HG03460 (cell line): ENCODE results near the gene ZBTB37.
"Not testable (repeated sequence)": the region's sequence is repeated elsewhere in the genome, so short reads cannot be mapped to it uniquely, and the experiment has no call there.

Source experiments
- ATAC-seq: cut with Tn5 transposase; IDR thresholded peaks from one replicate; pipeline ENCODE4 v1.9.1; 2021; ENCODE audit not compliant: unreplicated experiment

ZBTB37 gene

DNA sequence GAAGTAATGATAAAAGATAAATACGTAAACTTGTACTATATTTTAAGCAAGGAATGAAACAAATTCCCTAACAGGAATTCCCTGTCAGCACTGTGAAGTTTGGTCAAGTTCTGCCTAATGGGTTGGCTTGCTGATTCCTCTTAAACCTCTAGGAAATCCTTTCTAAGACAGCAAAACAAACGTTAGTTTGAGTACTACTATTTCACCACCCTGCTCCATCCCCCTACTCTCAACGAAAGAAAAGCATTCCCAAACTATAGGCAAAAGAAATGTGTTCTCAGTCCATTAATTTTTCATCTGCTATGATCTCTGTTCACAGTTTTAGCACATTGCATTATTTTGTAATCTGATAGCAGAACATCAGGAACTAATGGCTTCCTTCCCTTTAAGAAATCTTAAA lies 32.8 kb downstream of the ZBTB37 start:
- no peak for ATAC-seq

DNA sequence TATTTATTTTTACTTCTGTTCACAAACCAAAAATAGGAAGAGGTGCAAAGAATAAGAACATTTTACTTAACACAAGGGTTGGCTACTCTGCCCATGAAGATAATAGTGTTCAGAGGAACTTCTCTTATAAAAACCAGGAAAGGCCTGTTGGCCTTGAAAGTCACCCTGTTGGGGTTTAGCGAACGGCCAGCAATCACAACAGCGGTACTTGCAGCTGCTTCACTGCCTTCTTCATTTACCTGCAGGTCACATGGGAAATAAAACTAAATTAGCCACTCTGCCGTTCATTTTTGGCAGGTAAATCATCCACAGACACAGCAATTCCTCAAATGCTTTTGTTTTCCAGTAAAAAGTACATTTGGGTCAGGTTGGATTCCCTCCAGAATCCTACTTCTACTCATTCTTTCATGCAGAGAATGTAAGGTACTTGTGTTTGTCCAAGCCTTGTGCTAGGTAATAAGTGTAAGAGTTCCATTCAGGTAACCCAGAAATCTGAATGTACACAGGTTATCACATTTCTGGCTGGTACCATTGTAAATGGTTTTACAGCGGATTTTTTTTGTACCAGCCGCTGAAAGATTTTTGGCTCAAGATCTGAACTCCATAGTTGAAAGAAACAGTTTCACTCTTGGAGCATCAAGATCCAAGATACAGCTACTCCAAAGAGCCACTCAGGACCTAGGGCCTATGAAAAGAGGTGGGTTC lies 35.8 kb downstream of the ZBTB37 start:
- no peak for ATAC-seq

- ATAC-seq: no peak
These were observed 44.9 kb downstream of the ZBTB37 start for GRCh38 chr1:173913111-173913510.

DNA sequence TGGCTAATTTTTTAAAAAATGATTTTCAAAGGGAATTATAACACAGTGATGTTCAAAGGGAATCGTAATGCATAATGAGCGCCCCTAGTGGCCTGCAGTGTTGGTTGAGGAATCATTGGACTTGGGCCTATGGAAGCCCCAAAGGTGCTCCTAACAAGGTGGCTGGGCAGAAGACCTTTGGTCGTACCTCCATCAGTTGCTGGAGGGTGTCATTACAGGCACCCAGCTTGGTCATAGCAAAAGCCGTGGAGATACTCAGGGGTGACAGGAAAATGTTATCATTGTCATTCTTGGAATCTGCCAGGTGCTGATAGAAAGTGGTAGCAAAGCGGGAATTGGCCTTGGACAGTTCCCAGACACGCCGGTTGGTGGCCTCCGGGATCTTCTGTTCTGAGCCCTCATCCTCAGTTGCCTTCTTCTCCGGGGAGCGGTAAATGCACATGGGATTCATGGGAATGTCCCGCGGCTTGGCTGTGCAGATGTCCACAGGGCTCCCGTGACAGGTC lies 46.2 kb downstream of the ZBTB37 start:
- ATAC-seq: no peak

DNA sequence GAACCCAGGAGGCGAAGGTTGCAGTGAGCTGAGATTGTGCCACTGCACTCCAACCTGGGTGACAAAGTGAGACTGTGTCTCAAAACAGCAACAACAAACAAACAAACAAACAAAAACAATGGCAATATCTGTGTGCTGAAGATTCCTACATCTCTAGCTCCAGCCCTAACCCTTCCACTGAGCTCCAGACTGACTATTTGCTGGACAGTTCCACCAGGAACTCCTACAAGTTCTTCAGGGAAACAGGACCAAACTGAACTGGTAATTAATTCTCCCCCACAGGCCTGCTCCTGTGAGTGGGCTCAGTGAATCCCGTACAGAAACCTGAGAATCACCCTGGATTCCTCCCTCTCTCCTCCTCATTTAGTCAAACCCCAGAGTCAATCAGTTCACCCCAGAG lies 47.4 kb downstream of the ZBTB37 start:
- ATAC-seq: no peak

GRCh38 chr1:173916667-173917066 lies 48.5 kb downstream of the ZBTB37 start:
- ATAC-seq: no peak

- ATAC-seq: no peak
These were observed 49.0 kb downstream of the ZBTB37 start, which contains the start of gene SERPINC1 for GRCh38 chr1:173917149-173917548. SERPINC1 (minus strand) TSS chr1:173917327; CDS start chr1:173917259, 68 bp downstream.

DNA sequence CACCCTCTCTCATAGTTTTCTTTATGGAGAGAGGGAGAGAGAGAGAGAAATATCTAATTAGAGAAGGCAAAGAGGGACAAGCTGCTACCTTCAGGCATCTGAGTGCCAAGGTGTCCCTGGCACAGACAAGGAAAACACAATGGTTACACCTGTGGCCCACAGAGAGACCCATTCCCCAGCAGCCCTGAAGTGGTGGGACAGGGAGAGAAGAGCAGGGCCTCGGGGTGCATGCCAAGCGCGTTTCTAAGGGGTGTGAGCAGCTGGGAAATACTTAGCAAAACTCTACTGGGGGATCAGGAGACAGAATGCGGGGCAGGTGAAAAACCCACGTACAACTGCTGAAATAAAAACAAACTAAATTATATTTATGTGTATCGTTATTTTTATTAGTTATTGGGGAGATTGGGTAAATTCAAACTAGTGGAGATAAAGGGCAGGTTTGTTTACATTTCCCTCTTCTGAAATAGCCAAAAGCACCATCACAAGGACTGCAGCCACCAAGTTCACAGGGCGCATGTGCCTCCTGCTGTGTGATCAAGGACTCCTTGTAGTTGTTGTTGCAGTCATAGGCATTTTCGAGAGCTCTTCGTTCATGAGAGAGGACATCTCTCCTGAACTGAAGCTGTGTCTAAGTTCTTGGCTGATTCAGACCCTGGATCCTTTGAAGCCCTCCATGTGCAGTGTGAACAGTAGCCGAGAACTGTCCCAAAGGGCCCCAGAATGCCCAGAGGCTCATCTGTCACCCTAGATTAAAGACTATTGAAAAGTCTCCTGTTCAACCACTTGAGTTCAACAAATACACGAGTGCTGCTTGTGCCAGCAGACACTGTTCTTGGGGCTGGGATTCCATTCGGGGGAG lies 49.7 kb downstream of the ZBTB37 start:
- ATAC-seq: no peak

DNA sequence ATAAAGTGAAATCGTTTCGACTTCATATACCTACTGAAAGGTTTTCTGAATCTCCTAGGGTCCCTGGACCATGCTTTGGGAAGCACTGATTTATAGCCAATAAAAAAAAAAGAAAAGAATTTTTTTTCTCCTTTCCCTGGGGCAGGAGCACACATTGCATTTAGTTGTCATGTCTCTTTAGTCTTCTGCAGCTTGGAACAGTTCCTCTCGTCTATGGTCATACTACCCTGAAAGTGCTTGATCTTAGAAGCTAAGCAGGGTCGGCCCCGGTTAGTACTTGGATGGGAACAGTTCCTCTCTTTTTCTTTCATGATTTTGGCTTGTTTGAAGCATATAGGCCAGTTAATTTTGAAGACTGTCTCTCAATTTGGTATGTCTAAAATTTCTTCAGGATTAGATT lies 52.7 kb downstream of the ZBTB37 start:
- ATAC-seq: no peak

GRCh38 chr1:173925306-173926242 lies 57.4 kb downstream of the ZBTB37 start:
- ATAC-seq: no peak

GRCh38 chr1:173930541-173930940 lies 62.4 kb downstream of the ZBTB37 start:
- not testable (repeated sequence) for ATAC-seq

- ATAC-seq: no peak
These were observed 66.3 kb downstream of the ZBTB37 start for GRCh38 chr1:173934440-173934839.

DNA sequence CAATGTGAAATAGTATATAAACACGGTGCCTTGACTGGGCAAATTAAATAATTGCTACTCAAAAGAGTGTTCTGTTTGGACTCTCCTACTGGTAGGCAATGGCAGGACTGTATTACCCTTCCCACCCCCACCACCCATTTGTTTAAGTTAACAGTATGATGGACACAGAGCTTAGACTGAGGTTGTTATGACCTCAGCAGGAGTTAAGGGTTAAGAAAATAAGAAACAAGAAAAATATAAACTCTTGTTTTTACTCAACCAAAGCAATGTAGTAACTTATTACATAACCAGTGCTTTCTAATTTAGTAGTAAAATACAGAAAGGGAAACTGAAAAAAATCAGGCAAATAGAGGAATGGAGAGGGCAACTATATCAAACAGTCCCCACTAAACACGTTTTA lies 68.9 kb downstream of the ZBTB37 start:
- peak; percentile 54 for ATAC-seq

- ATAC-seq: no peak
These were observed 78.3 kb downstream of the ZBTB37 start for GRCh38 chr1:173946380-173946921.

DNA sequence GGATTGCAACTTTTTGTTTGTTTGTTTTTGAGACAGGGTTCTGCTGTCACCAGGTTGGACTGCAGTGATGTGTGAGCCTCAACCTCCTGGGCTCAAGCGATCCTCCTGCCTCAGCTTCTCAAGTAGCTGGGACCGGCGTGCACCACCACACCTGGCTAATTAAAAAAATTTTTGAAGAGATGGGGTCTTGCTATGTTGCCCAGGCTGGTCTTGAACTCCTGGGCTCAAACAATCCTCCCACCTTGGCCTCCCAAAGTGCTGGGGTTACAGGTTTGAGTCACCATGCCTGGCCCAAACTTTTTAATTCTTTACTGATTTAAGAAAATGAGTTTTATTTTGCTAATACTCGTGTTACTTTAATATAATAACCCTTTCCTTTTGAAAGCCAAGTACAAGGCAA lies 80.4 kb downstream of the ZBTB37 start:
- ATAC-seq: no peak
